NCI-H526 treated with DMSO at 0.1 percent for 48 hours (cell line): ENCODE results near the gene CKB.
"Not testable (repeated sequence)": the region's sequence is repeated elsewhere in the genome, so short reads cannot be mapped to it uniquely, and the experiment has no call there.

Experiments used
- DNase-seq: peaks from one replicate; lab custom pipeline; 2025; lab: John Stamatoyannopoulos, UW

CKB gene

DNA sequence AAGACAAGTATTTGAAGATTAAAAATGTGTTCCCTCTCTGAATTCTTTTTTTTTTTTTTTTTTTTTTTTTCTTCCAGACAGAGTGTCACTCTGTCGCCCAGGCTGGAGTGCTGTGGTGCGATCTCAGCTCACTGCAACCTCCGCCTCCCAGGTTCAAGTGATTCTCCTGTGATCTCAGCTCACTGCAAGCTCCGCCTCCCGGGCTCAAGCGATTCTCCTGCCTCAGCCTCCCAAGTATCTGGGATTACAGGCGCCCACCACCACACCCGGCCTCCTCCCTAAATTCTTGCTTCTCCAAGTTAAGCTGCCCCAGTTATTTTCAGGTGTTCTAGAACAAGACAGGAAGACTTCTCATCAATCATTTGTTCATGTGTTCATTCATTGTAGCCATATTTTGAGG is 10.4 kb downstream of the CKB start:
- DNase-seq, result not testable (repeated sequence)

GRCh38 chr14:103510724-103511693 is 11.6 kb downstream of the CKB start:
- no peak for DNase-seq

DNA sequence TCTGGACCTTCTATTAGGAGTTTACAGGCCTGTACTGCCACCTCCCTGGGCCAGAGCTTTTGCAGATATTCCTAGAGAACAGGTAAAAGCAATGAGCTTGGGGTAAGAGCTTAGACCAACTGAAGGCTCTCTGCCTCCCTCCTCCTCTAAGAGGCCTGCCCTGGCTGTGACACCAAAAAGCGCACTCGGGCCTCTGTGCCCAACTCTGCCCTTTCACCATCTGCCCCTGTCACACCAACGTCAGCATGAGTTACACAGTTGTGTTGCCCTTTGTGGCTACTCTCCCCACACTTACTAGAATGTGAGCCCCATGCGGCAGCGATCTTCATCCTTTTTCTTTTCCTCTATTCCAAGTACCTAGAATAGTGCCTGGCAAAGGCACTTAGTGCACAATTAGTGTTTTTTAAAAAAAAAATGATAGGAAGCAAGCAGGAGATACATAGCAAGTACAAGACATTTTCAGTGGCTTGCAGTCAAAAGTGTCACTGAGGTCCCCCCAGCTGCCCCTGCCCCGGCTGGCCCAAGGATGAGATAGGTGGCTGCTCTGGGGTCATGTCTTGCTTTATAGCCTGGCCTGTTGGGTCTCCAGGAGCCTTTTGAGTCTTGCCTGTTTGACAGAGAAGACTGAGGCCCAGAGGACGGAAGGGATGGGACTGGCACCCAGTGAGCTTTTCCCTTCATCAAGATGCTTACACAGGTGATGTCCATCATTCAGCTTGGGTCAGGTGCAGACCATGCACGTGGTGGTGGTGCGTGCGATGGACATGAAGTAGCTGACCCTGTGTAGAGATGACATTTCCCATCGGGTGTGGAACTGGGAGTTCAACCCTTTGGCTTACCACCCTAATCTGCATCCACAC is 12.5 kb downstream of the CKB start:
- no peak for DNase-seq

DNA sequence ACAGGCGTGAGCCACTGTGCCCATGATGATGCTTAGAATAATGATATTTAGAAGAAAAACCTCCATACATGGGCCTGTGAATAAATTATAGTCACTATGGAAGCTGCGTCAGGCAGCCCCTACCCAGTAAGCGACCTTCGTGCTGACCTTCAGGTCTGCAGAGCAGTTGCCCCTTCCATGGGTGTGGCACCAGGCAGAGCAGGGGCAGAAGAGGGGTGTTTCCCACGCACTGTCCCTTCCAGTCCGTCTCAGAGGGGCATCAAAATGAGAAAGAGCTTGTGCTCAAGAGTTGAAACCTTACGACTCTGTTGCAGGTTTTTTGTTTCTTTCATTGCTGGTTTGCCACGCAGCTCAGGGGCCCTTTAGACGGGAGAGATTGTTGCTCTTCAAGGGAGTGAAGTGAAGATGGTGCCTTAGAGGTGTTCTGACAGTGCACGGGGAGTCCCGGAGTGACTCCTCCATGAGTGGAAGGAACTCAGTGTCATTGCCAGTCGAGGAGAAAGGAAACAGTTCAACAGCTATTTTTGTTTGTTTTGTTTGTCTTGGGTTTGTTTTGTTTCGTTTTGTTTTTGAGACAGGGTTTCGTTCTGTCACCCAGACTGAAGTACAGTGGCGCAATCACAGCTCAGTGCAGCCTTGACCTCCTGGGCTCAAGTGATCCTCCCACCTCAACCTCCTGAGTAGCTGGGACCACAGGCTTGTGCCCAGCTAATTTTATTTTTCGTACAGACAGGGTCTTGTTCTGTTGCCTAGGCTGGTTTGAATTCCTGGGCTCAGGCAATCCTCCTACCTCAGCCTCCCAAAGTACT is 13.9 kb downstream of the CKB start:
- no peak for DNase-seq

DNA sequence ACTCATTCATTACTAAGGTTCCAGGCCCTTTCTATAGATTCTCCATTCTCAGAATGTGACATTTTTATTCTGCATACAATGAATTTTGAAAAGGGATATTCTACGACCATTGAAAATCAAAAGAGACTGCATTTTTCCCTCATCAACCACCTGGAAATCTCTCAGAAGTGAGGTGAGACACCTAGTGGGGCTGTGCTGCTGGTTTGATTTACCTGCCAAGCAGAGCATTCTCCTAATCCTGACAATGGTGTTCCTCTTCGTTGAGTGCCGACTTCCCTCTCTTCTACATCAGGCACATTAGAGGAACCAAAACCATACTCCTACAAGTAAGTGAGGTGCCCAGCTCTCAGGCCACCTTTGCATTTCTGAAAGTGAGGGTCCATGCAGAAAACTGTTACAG is 14.9 kb downstream of the CKB start:
- no peak for DNase-seq

- no peak for DNase-seq
Observed at GRCh38 chr14:103504991-103505565, 17.6 kb downstream of the CKB start.

DNA sequence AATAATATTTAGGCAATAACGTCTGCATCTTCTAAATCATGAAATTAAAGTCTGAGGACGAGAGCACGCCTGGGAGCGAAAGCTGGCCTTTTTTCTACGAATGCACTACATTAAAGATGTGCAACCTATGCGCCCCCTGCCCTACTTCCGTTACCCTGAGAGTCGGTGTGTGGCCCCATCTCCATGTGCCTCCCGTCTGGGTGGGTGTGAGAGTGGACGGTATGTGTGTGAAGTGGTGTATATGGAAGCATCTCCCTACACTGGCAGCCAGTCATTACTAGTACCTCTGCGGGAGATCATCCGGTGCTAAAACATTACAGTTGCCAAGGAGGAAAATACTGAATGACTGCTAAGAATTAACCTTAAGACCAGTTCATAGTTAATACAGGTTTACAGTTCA is 19.3 kb downstream of the CKB start:
- DNase-seq, result no peak

DNA sequence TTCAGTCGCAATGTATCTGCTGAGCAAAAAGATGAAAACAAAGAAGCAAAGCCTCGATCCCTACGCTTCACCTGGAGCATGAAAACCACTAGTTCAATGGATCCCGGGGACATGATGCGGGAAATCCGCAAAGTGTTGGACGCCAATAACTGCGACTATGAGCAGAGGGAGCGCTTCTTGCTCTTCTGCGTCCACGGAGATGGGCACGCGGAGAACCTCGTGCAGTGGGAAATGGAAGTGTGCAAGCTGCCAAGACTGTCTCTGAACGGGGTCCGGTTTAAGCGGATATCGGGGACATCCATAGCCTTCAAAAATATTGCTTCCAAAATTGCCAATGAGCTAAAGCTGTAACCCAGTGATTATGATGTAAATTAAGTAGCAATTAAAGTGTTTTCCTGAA is 19.8 kb downstream of the CKB start:
- DNase-seq, result no peak

- DNase-seq, result no peak
Observed at GRCh38 chr14:103501921-103502669, 20.5 kb downstream of the CKB start.

GRCh38 chr14:103501041-103501870 is 21.4 kb downstream of the CKB start:
- no peak for DNase-seq

GRCh38 chr14:103500148-103500990 is 22.3 kb downstream of the CKB start:
- peak; percentile 65 for DNase-seq

- no peak for DNase-seq
Observed at GRCh38 chr14:103499709-103500108, 22.9 kb downstream of the CKB start.

GRCh38 chr14:103496776-103497175 is 25.9 kb downstream of the CKB start:
- DNase-seq, result no peak

DNA sequence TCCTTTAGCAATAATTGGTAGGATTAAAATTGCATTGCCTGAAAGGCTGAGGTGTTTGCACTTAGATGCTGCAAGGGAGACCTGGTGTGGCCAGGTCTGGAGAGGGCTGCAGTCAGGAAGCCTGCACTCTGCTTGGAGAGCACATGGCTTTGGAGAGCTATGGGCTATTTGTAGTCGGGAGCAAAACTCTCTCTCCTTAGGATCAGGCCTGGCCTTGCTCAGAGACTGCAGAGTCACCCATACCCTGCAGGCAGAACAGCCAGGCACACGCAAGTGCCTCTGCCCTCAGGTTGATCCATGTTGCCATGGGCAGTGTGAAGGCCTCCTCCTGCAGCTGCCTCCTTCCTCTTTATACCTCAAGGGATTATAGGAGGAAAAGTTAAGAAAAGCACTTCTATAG is 26.8 kb downstream of the CKB start:
- DNase-seq, result no peak

- DNase-seq, result no peak
Observed at GRCh38 chr14:103492156-103492925, 30.3 kb downstream of the CKB start.

DNA sequence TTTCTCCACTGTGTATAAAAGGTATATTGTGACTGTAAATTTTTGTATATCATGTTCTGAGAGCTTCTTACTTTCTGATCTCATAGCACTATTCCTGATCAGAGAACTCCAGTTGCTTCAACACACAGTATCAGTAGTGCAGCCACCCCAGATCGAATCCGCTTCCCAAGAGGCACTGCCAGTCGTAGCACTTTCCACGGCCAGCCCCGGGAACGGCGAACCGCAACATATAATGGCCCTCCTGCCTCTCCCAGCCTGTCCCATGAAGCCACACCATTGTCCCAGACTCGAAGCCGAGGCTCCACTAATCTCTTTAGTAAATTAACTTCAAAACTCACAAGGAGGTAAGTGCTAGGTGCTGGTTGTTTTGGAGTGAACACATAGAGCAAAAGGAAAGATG is 30.9 kb downstream of the CKB start:
- DNase-seq, result no peak

DNA sequence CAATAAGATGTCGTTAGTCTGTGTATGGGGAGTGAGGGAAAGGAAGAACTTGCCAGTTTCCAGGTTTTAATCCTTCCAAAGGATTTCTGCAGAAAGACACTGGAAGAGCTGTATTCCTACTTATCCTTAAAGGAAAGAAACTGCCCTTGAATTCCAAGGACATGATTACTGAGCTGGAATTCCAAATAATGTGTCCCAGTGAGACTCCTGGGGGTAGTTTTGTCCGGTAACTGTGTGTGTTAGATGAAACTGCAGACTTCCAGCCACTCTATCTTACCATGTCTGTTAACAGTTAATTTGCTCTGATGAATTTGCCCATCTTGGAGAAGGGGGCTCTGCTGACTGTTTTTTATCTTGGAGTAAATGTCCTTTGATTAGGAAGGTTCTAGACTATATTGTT is 33.0 kb downstream of the CKB start:
- DNase-seq, result no peak

DNA sequence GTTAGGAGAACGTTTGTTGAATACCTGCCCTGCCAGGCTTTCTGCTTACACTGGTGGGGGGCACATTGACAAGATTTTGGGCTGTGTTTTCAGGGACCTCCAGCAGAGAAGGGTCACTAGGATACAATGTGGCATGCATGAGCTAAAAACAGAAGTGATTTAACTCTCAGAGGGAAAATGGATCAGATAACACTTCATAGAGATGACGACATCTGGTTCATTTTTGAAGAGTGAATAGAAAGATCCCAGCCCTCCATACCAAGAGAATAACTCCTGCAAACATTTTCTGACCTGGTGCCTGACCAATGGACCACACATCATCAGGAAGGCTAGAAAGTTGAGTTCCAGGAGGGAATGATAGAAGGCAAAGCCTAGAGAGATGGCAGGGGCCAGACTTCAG is 33.7 kb downstream of the CKB start:
- no peak for DNase-seq
